Adrenal gland (tissue), 5 donors: ENCODE measurements around the gene FOCAD.

Experiments
- POLR2A ChIP-seq, 2 donors: fragments of 450-650 bp; IDR thresholded peaks; one replicate each; pipeline ENCODE4 v1.6.1; 2017; ENCODE audit warnings: antibody characterized with exemption in 2 of 2, mild to moderate bottlenecking in 2 of 2, moderate library complexity in 1 of 2
- TF ChIP-seq, protein P1 (sequence below), 6 experiments: fragments of 450-650 bp in 4 of 6; fragments of 200-600 bp in 2 of 6; sonication (generic) in 1 of 6; IDR thresholded peaks; 1 replicate in 5 of 6; 2 replicates in 1 of 6; pipeline versions ENCODE4 v1.5.1 to v1.8.0; 2016 to 2021; ENCODE audit warnings: antibody characterized with exemption in 6 of 6, mild to moderate bottlenecking in 2 of 6, moderate library complexity in 1 of 6
- donor health status: DM: no; HTN: no; CAD: no.

DNA sequence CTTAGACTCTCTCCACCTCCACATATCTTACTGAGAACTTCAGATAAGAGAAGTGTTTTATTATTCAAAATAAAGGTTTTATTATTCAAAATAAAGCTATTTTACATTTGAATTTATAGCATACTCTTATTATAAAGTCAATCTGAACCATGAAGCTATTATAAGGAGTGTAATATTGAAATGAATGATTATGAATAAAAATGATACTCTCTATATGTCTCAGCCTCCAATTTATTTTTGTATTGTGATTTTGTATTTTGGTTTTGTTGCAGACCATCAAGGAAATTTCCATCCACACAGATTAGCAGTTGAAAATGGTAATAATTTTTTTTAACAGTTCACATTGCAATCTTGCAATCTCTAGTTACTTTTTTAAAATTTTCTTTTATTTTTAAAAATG is 10.2 kb downstream of the FOCAD start:
- TF ChIP-seq, protein P1, sequence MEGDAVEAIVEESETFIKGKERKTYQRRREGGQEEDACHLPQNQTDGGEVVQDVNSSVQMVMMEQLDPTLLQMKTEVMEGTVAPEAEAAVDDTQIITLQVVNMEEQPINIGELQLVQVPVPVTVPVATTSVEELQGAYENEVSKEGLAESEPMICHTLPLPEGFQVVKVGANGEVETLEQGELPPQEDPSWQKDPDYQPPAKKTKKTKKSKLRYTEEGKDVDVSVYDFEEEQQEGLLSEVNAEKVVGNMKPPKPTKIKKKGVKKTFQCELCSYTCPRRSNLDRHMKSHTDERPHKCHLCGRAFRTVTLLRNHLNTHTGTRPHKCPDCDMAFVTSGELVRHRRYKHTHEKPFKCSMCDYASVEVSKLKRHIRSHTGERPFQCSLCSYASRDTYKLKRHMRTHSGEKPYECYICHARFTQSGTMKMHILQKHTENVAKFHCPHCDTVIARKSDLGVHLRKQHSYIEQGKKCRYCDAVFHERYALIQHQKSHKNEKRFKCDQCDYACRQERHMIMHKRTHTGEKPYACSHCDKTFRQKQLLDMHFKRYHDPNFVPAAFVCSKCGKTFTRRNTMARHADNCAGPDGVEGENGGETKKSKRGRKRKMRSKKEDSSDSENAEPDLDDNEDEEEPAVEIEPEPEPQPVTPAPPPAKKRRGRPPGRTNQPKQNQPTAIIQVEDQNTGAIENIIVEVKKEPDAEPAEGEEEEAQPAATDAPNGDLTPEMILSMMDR (IDR thresholded peaks at IDR 0.05), result no peak
- TF ChIP-seq POLR2A (IDR thresholded peaks at IDR 0.05), result no peak
